Suprapubic skin (tissue), 4 donors: ENCODE data around the gene NFATC2. TPM values are rescaled to one million over a fixed set of nuclear protein-coding genes. Genes with fewer than 3 reads are reported as not detected.

Experiments used
- DNase-seq, 2 donors: peaks; one replicate each; pipeline ENCODE4 v3.0.0-alpha.2; 2019; ENCODE audit warnings: low spot score in 2 of 2
- H3K27ac ChIP-seq: fragments of 200-600 bp; sonication (generic); one replicate; pipeline ENCODE4 v1.5.1; 2019
- H3K27me3 ChIP-seq: fragments of 200-600 bp; sonication (generic); one replicate; pipeline ENCODE4 v1.5.1; 2019
- H3K36me3 ChIP-seq: fragments of 200-600 bp; sonication (generic); one replicate; pipeline ENCODE4 v1.5.1; 2019
- H3K4me1 ChIP-seq: fragments of 200-600 bp; sonication (generic); one replicate; pipeline ENCODE4 v1.5.1; 2019
- H3K4me3 ChIP-seq: fragments of 200-600 bp; sonication (generic); one replicate; pipeline ENCODE4 v1.5.1; 2019; ENCODE audit warnings: mild to moderate bottlenecking
- H3K9me3 ChIP-seq: fragments of 200-600 bp; sonication (generic); one replicate; pipeline ENCODE4 v1.5.1; 2019
- CTCF ChIP-seq, 2 donors: fragments of 200-600 bp in 1 of 2; fragments of 450-650 bp in 1 of 2; sonication (generic) in 1 of 2; IDR thresholded peaks; one replicate each; pipeline ENCODE4 v1.5.1; 2016 to 2019; ENCODE audit warnings: antibody characterized with exemption in 2 of 2, mild to moderate bottlenecking in 1 of 2, moderate library complexity in 1 of 2
- EP300 ChIP-seq: sonication (generic); formaldehyde crosslinking; IDR thresholded peaks from one replicate; pipeline ENCODE4 v1.6.1; 2017; ENCODE audit warnings: antibody characterized with exemption
- POLR2A ChIP-seq, 2 donors: fragments of 450-650 bp; IDR thresholded peaks; one replicate each; pipeline ENCODE4 v1.6.1; 2017; ENCODE audit warnings: antibody characterized with exemption in 2 of 2, mild to moderate bottlenecking in 2 of 2, moderate library complexity in 2 of 2
- POLR2AphosphoS5 ChIP-seq, 3 donors: sonication (generic); formaldehyde crosslinking; IDR thresholded peaks; one replicate each; pipeline ENCODE4 v1.6.1; 2017; ENCODE audit warnings: antibody characterized with exemption in 3 of 3
- WGBS: methylation state at CpG from one replicate; pipeline ENCODE4 v1.1.5; 2018; 5-methylcytosine and 5-hydroxymethylcytosine counted together
- total RNA-seq, 4 donors: library from RNA; depleted of rRNA; stranded (reverse); fragments of >200 nt; gene quantifications; one replicate each; pipeline ENCODE4 v1.1.0, GENCODE V29; 2016

The NFATC2 gene
- total RNA-seq, 4 donors from 2014 or later: 5.4 to 15.7 (median 8.4) TPM

DNA sequence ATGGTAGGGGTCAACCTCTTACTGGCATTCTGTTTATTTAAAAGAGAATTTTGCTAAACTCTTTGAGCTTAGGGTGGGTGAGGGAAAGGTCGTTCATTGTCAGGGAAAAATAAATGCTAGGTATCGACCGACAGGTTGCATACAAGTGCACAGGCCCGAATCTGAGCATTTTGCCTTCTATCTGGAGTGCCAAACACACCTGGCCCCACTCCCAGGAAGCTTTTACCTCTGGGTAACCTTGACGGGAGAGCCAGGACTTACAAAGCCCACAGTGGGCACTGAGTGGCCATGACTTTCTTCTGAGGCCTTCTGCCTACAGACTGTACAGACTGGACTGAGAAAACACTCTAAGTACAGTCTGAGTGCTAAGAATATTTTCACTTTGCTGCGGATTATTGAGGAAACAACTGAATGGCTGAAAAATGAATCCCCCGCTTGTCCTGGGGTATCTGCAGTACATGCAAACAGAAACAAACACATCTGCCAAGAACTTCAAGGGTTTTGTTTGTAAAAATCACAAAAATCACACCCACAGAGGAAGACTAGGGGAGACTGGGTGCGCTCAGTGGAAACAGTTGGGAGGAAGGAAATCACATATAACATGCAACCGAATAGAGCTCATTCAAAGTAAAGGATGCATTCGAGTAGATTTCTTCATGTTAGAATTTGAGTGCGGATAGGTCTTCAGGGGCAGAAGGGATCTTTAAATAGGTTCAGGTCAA is 152.8 kb downstream of the NFATC2 start:
- Histone ChIP-seq H3K9me3 (no peaks in the 10 kb centered on the region), H3K36me3 (no peaks in the 10 kb centered on the region), H3K4me3 (no peak overlapping the region), H3K4me1 (peaks cover 42% of the 10 kb centered on the region), H3K27ac (no peak overlapping the region), H3K27me3 (no peaks in the 10 kb centered on the region)
- TF ChIP-seq POLR2A (IDR thresholded peaks at IDR 0.05) (no peak), EP300 (no peak), POLR2AphosphoS5 (IDR thresholded peaks at IDR 0.05) (no peak), CTCF (IDR thresholded peaks at IDR 0.05) (no peak)
- no peak for DNase-seq
- 69% methylated on average over 11 of the region's 11 CpGs for WGBS

DNA sequence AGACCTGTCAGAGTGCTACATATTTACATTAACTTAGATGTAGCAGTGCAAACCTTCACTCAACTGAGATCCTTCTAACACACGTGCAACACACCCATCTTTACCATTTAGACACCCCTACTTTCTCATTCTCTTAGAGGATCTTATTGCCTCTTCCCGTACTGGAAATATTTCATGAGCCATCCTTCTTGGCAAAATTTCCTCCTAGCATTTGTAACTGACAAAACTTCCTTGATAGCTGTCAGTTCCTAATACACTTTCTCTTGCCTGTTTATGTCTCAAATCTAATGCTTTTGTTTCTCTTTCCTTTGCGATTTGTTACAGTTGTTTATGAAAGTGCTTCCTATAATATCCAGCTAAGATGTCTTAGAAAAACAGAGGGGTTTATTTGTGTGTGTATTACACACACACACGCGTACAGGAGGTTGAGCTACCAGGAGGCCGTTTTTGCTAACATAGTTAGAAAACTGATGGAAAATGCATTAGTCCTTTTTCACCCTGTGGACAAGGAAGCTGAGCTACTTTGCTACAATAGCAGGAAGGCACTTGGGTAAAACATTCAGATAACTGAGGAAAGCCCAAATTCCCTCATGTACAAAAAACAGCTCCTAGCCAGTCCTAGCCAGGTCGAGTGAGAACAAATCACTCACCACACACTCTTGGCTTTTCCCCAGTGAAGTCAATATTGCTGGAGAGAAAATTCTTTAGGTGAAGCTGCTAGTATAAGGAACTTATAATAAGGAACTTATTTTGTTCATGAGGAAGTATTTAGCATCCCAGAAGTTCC is 153.6 kb downstream of the NFATC2 start:
- WGBS: 45% methylated on average over 7 of the region's 7 CpGs
- TF ChIP-seq POLR2AphosphoS5 (IDR thresholded peaks at IDR 0.05) (no peak), CTCF (IDR thresholded peaks at IDR 0.05) (no peak), EP300 (no peak), POLR2A (IDR thresholded peaks at IDR 0.05) (no peak)
- no peaks in the 10 kb centered on the region for H3K36me3 ChIP-seq
- H3K27me3 ChIP-seq: no peaks in the 10 kb centered on the region
- H3K27ac ChIP-seq: no peak overlapping the region
- DNase-seq: no peak
- no peak overlapping the region for H3K4me3 ChIP-seq
- H3K9me3 ChIP-seq: no peaks in the 10 kb centered on the region
- peaks cover 38% of the 10 kb centered on the region for H3K4me1 ChIP-seq

- no peaks in the 10 kb centered on the region for H3K9me3 ChIP-seq
- H3K27me3 ChIP-seq: no peaks in the 10 kb centered on the region
- no peak for DNase-seq
- H3K4me1 ChIP-seq: peaks cover 32% of the 10 kb centered on the region
- H3K4me3 ChIP-seq: no peak overlapping the region
- H3K36me3 ChIP-seq: no peaks in the 10 kb centered on the region
- TF ChIP-seq CTCF (IDR thresholded peaks at IDR 0.05) (no peak), EP300 (no peak), POLR2AphosphoS5 (IDR thresholded peaks at IDR 0.05) (no peak), POLR2A (IDR thresholded peaks at IDR 0.05) (no peak)
- H3K27ac ChIP-seq: no peak overlapping the region
These were observed 154.3 kb downstream of the NFATC2 start for GRCh38 chr20:51388227-51388626.

DNA sequence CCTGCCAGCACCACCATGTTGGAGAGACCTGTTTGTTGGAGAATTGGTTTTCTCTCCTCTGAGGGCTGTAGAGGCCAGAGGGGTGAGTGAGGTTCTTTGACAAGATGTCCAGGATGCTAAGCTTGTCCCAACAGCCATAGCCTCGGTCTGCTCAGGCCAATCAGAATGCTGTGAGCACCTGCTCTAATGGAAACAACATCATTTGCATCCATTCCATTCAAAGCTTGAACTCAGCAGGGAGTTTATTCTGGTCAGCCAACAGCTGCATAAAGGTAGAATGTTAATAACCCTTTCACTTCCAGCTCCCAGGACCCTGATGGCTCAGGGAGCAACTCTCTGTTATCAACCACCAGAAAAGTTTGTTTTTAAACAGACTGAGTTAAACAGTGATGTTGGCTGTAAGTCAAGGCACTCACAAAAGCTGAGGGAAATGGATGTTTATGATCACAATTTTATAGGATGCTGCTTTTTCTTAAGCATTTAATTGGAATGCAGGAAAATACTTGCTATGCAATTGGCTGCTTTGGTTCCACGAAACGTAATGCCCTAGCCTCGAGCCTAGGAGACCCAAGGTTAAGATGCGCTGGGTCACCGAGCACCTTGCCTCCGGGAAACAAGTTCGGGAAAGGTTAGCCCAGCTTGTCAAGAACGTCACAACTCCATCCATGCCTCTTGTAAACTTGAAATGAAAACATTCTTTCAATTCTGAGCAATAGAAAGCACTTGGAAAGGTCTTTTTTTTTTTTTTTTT is 155.2 kb downstream of the NFATC2 start:
- peak in 1 of 2 donors; percentile 9 for DNase-seq
- 91% methylated on average over 9 of the region's 9 CpGs for WGBS
- peaks cover 27% of the 10 kb centered on the region for H3K4me1 ChIP-seq
- no peak overlapping the region for H3K27ac ChIP-seq
- no peak for TF ChIP-seq EP300
- no peak for TF ChIP-seq POLR2AphosphoS5 (IDR thresholded peaks at IDR 0.05)
- no peak for TF ChIP-seq POLR2A (IDR thresholded peaks at IDR 0.05)
- no peak for TF ChIP-seq CTCF (IDR thresholded peaks at IDR 0.05)
- H3K36me3 ChIP-seq: no peaks in the 10 kb centered on the region
- H3K27me3 ChIP-seq: no peaks in the 10 kb centered on the region
- no peak overlapping the region for H3K4me3 ChIP-seq
- no peaks in the 10 kb centered on the region for H3K9me3 ChIP-seq

- TF ChIP-seq POLR2A (IDR thresholded peaks at IDR 0.05) (no peak), EP300 (no peak), POLR2AphosphoS5 (IDR thresholded peaks at IDR 0.05) (no peak), CTCF (IDR thresholded peaks at IDR 0.05) (no peak)
- peaks cover 27% of the 10 kb centered on the region for H3K4me1 ChIP-seq
These were observed 155.9 kb downstream of the NFATC2 start for GRCh38 chr20:51386586-51386985.

More at GRCh38 chr20:51386586-51386985, 155.9 kb downstream of the NFATC2 start:
- H3K36me3 ChIP-seq: no peaks in the 10 kb centered on the region
- no peak overlapping the region for H3K4me3 ChIP-seq
- WGBS: 74% methylated on average over 4 of the region's 4 CpGs
- no peak overlapping the region for H3K27ac ChIP-seq
- DNase-seq: peak in 1 of 2 donors; percentile 40
- H3K9me3 ChIP-seq: no peaks in the 10 kb centered on the region
- no peaks in the 10 kb centered on the region for H3K27me3 ChIP-seq
